T-helper 2 cell treated with Interferon-gamma antibody and Interleukin-4, amounts not matched to agents 5 μg/mL and 100 μg/mL, for 36 hours (primary cell): ENCODE results near the gene MUL1.
"Not testable (repeated sequence)": the region's sequence is repeated elsewhere in the genome, so short reads cannot be mapped to it uniquely, and the experiment has no call there.

ENCODE experiments used
- DNase-seq: peaks from one replicate; pipeline ENCODE4 v3.0.0; 2021; ENCODE audit warnings: low spot score
- H3K27ac Mint-ChIP-seq: one replicate; pipeline ENCODE4 v1.8.0; 2021; ENCODE audit warnings: mild to moderate bottlenecking, mixed read lengths
- H3K27me3 Mint-ChIP-seq: one replicate; pipeline ENCODE4 v1.8.0; 2021; ENCODE audit warnings: low read depth, mixed read lengths
- H3K36me3 Mint-ChIP-seq: one replicate; pipeline ENCODE4 v1.8.0; 2021; ENCODE audit warnings: low read depth, mixed read lengths
- H3K4me1 Mint-ChIP-seq: one replicate; pipeline ENCODE4 v1.8.0; 2021; ENCODE audit warnings: low read depth, mixed read lengths
- H3K4me3 Mint-ChIP-seq: one replicate; pipeline ENCODE4 v1.8.0; 2022; ENCODE audit warnings: mild to moderate bottlenecking, moderate library complexity, mixed read lengths
- H3K9me3 Mint-ChIP-seq: one replicate; pipeline ENCODE4 v1.8.0; 2021; ENCODE audit warnings: mixed read lengths

The MUL1 gene

DNA sequence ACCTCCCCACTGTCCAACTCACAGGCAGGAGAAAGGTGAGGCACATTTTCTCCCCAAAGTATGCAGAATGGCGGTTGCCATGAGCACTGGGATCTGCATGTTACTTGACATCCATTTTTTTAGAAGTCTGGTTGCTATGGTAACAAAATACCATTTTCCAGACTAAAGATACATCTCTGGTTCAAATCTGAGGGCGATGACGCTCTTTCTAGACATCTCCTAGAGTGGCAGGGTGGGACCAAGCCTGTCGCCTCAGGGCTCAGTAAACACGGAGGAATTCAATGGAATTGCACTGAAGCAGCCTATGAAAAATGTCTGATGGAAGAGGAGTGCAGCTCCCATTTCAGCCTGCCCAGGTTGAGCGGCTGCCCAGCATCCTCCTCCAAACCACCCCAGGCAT lies 22.9 kb upstream of the MUL1 start:
- Mint-ChIP-seq H3K36me3 (no peaks in the 10 kb centered on the region), H3K27ac (no peak overlapping the region), H3K27me3 (peaks cover 33% of the 10 kb centered on the region), H3K4me3 (no peak overlapping the region), H3K9me3 (no peaks in the 10 kb centered on the region), H3K4me1 (no peaks in the 10 kb centered on the region)
- no peak for DNase-seq

GRCh38 chr1:20530306-20530705 lies 22.4 kb upstream of the MUL1 start:
- H3K9me3 Mint-ChIP-seq: no peaks in the 10 kb centered on the region
- no peak for DNase-seq
- no peaks in the 10 kb centered on the region for H3K36me3 Mint-ChIP-seq
- no peak overlapping the region for H3K27ac Mint-ChIP-seq
- no peaks in the 10 kb centered on the region for H3K4me1 Mint-ChIP-seq
- H3K4me3 Mint-ChIP-seq: no peak overlapping the region
- peaks cover 35% of the 10 kb centered on the region for H3K27me3 Mint-ChIP-seq

DNA sequence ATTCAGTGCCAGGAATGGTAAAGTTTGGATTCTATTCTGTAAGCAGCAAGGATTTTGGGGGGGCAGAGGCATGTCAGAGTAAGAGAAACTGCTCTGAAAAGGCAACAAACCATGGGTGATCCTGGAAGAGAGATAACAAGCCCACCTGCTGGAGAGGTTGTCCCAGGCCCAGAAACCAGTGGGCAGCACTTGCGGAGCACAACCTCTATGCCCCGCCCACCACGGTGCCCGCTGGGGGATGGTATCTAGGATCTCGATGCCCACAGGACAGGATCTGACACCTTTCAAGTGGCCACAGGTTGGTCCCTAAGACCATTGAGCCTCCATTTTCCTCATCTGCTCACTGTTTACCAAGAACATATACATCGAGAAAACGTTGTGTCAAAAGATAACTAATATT lies 20.3 kb upstream of the MUL1 start:
- no peaks in the 10 kb centered on the region for H3K9me3 Mint-ChIP-seq
- H3K36me3 Mint-ChIP-seq: no peaks in the 10 kb centered on the region
- no peak for DNase-seq
- H3K27me3 Mint-ChIP-seq: peaks cover 32% of the 10 kb centered on the region
- no peak overlapping the region for H3K4me3 Mint-ChIP-seq
- no peaks in the 10 kb centered on the region for H3K4me1 Mint-ChIP-seq
- no peak overlapping the region for H3K27ac Mint-ChIP-seq

DNA sequence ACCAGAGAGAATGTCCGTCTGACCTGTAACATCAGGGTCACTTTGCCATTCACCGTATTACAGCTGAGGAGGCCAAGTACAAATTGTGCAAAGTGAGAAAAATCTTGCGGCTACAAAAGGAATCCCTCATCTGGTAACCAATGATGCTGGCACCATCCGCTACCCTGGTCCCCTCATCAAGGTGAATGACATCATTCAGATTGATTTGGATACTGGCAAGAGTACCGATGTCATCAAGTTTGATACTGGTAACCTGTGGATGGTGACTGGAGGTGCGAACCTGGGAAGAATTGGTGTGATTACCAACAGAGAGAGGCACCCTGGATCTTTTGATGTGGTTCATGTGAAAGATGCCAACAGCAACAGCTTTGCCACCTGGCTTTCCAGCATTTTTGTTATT lies 18.3 kb upstream of the MUL1 start:
- H3K36me3 Mint-ChIP-seq: no peaks in the 10 kb centered on the region
- H3K4me1 Mint-ChIP-seq: peaks cover 6% of the 10 kb centered on the region
- H3K9me3 Mint-ChIP-seq: no peaks in the 10 kb centered on the region
- DNase-seq: no peak
- no peak overlapping the region for H3K27ac Mint-ChIP-seq
- H3K4me3 Mint-ChIP-seq: no peak overlapping the region
- H3K27me3 Mint-ChIP-seq: peaks cover 31% of the 10 kb centered on the region

DNA sequence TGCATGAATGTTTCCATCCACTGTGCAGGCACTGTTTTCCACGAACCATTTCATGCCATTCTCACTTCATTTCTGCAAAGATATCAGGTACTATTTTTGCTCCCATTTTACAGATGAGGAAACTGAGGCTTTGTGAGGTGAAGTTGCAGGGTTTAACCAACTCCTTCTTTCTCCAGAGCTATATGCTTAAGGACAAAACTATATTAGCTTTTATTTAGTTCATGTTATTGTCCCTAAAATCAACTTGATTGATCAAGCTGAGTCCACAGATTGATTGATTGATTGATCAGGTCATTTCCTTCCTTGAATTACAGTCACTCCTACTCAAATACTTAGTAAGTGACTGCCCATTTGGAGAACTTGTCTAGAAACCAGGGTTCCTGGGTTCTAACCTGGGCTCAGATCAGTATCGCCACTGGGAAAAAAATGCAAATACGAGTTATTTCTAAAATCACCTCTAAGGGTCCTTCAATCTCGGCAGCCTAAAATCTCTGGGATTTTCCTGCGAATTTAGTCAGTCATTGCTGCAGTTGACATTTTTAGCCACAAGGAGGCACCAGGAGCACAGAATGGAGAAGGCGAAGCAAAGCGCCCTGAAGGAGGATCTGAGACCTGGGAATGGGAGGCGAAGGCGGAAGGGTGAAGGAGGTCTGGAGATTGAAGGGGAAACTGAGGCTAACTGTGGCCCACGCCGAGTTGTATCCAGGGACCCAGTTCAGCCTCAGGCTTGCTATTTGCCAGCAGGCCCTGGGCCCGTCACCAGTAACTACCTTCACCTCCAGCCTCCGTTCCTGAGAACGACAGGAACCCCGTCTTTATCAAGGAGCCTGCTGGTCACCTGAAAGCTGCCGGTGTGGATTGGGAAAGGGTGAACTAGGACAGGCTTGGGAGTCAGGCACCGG lies 14.3 kb upstream of the MUL1 start:
- no peaks in the 10 kb centered on the region for H3K9me3 Mint-ChIP-seq
- no peak overlapping the region for H3K27ac Mint-ChIP-seq
- H3K4me1 Mint-ChIP-seq: peaks cover 12% of the 10 kb centered on the region
- peak; percentile 41 for DNase-seq
- no peak overlapping the region for H3K4me3 Mint-ChIP-seq
- H3K27me3 Mint-ChIP-seq: peaks cover 11% of the 10 kb centered on the region
- no peaks in the 10 kb centered on the region for H3K36me3 Mint-ChIP-seq

- not testable (repeated sequence) for DNase-seq, H3K27ac Mint-ChIP-seq, H3K27me3 Mint-ChIP-seq, H3K36me3 Mint-ChIP-seq, H3K9me3 Mint-ChIP-seq, H3K4me3 Mint-ChIP-seq
- peaks cover 12% of the 10 kb centered on the region for H3K4me1 Mint-ChIP-seq
These were observed 11.8 kb upstream of the MUL1 start for GRCh38 chr1:20519609-20520262.

- Mint-ChIP-seq H3K27me3 (peaks cover 6% of the 10 kb centered on the region), H3K9me3 (no peaks in the 10 kb centered on the region), H3K36me3 (peaks cover 5% of the 10 kb centered on the region), H3K4me3 (no peak overlapping the region), H3K4me1 (peaks cover 3% of the 10 kb centered on the region), H3K27ac (no peak overlapping the region)
- DNase-seq: no peak
These were observed 3.8 kb upstream of the MUL1 start for GRCh38 chr1:20511518-20512428.

DNA sequence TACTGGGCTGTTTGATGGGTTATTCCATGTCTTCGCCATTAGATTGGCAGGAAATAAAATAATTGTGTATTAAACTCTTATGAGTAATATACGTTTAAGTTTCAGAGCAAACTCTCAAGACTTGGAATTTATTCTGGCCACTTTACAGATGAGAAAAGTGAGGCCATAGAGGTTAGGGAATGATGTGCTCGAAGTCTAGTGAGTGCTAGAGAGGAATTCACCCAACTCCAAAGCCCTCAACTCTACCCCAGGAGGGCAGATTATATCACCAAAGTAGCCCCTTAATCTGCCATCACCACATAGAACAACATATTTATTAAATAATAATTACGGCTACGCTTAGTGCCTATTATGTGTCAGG lies 440 bp upstream of the MUL1 start:
- H3K9me3 Mint-ChIP-seq: no peaks in the 10 kb centered on the region
- peaks cover 8% of the 10 kb centered on the region for H3K36me3 Mint-ChIP-seq
- peaks cover 13% of the 10 kb centered on the region for H3K4me1 Mint-ChIP-seq
- H3K4me3 Mint-ChIP-seq: peak overlapping the region; percentile 98
- H3K27ac Mint-ChIP-seq: peak overlapping the region; percentile 93
- no peak for DNase-seq
- H3K27me3 Mint-ChIP-seq: peaks cover 4% of the 10 kb centered on the region

DNA sequence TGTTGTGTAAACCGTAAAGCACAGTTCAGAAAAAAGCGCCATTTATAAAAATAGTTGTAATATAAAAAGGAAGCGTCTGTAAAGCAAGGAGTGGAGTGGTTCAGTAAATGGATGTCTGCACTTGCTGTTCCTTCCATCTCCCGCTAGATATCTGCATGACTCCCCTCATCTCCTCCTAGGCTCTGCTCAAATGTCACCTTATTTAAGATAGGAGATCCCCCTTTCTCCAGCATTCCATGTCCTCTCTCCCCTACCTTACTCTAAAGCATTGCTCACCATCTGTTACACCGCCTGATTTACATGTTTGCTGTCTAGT lies 745 bp downstream of the MUL1 start:
- Mint-ChIP-seq H3K4me3 (peak overlapping the region; percentile 98), H3K27me3 (peaks cover 4% of the 10 kb centered on the region), H3K36me3 (peaks cover 9% of the 10 kb centered on the region), H3K27ac (peak overlapping the region; percentile 93), H3K4me1 (peaks cover 13% of the 10 kb centered on the region), H3K9me3 (no peaks in the 10 kb centered on the region)
- no peak for DNase-seq

DNA sequence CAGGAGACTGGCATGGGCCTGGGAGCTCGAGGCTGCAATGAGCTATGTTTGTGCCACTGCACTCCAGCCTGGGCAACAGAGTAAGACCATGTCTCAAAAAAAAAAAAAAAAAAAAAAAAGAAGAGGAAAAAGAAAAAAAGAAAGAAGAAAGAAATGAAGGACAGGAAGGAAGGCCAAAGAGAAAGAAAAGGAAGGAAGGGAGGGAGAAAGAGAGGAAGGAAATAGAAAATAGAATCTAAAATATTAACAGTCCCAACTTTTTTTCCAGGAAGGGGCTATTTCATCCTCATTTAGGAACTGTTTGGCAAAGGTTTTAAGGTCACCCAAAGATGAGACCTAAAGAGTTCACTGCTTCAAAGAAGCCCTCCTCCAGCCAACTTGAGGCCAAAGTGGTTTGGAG lies 2.5 kb downstream of the MUL1 start:
- peaks cover 13% of the 10 kb centered on the region for H3K4me1 Mint-ChIP-seq
- H3K27ac Mint-ChIP-seq: no peak overlapping the region
- peaks cover 18% of the 10 kb centered on the region for H3K36me3 Mint-ChIP-seq
- no peaks in the 10 kb centered on the region for H3K27me3 Mint-ChIP-seq
- peak overlapping the region; percentile 26 for H3K4me3 Mint-ChIP-seq
- no peaks in the 10 kb centered on the region for H3K9me3 Mint-ChIP-seq
- no peak for DNase-seq

GRCh38 chr1:20500716-20501115 lies 7.2 kb downstream of the MUL1 start:
- H3K9me3 Mint-ChIP-seq: no peaks in the 10 kb centered on the region
- H3K4me3 Mint-ChIP-seq: no peak overlapping the region
- no peaks in the 10 kb centered on the region for H3K27me3 Mint-ChIP-seq
- H3K4me1 Mint-ChIP-seq: peaks cover 5% of the 10 kb centered on the region
- H3K27ac Mint-ChIP-seq: no peak overlapping the region
- no peak for DNase-seq
- peaks cover 21% of the 10 kb centered on the region for H3K36me3 Mint-ChIP-seq

DNA sequence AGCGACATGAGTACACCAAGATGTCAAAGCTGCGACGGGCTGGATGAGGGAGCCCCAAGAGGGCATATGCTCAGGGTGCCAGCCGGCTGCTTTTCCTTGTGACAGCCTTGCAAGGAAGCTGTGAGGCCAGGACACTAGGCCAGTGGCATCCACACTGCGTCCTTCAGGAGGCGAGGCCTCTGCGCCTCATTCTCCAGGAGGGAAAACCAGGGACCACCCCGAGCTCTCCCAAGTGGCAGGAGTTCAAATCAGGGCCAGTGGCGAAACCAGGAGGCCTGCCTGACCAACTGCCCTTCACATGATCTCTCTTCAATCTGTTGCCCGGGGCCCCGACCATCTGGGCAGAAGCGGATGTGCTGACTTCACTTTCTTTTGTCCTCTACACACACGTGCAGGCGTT lies 8.2 kb downstream of the MUL1 start:
- H3K36me3 Mint-ChIP-seq: peaks cover 21% of the 10 kb centered on the region
- no peak for DNase-seq
- H3K27ac Mint-ChIP-seq: no peak overlapping the region
- no peaks in the 10 kb centered on the region for H3K27me3 Mint-ChIP-seq
- no peak overlapping the region for H3K4me3 Mint-ChIP-seq
- no peaks in the 10 kb centered on the region for H3K9me3 Mint-ChIP-seq
- H3K4me1 Mint-ChIP-seq: peaks cover 2% of the 10 kb centered on the region

DNA sequence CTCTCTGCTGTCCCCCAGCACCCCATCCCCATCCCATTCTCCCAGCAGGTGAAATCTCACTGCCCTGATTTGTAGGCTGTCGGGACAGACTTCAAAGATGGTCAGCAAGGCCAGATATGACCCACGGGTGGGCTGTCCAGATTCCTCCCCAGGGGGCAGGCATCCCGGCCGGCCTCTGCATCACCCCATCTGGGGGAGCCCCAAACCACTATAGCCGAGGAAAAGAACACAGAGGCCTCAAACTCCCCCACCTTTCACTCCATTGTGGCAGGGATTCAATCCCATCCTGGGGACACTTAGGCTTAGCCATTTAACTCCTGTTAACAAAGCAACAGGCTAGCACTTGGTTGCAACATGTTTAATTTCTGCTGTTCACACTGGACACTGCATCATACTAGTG lies 8.8 kb downstream of the MUL1 start:
- H3K4me3 Mint-ChIP-seq: no peak overlapping the region
- peaks cover 19% of the 10 kb centered on the region for H3K36me3 Mint-ChIP-seq
- H3K27ac Mint-ChIP-seq: no peak overlapping the region
- H3K4me1 Mint-ChIP-seq: no peaks in the 10 kb centered on the region
- H3K27me3 Mint-ChIP-seq: no peaks in the 10 kb centered on the region
- DNase-seq: no peak
- no peaks in the 10 kb centered on the region for H3K9me3 Mint-ChIP-seq

- Mint-ChIP-seq H3K27ac (no peak overlapping the region), H3K4me1 (no peaks in the 10 kb centered on the region), H3K27me3 (peaks cover under 1% of the 10 kb centered on the region), H3K9me3 (no peaks in the 10 kb centered on the region), H3K36me3 (peaks cover 18% of the 10 kb centered on the region), H3K4me3 (no peak overlapping the region)
- DNase-seq: no peak
These were observed 9.8 kb downstream of the MUL1 start for GRCh38 chr1:20498116-20498515.
